Measurements from ENCODE around the gene GNRH2.
"Not testable (repeated sequence)": the region's sequence is repeated elsewhere in the genome, so short reads cannot be mapped to it uniquely, and the experiment has no call there.

Gene GNRH2, protein sequence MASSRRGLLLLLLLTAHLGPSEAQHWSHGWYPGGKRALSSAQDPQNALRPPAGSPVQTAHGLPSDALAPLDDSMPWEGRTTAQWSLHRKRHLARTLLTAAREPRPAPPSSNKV

DNA sequence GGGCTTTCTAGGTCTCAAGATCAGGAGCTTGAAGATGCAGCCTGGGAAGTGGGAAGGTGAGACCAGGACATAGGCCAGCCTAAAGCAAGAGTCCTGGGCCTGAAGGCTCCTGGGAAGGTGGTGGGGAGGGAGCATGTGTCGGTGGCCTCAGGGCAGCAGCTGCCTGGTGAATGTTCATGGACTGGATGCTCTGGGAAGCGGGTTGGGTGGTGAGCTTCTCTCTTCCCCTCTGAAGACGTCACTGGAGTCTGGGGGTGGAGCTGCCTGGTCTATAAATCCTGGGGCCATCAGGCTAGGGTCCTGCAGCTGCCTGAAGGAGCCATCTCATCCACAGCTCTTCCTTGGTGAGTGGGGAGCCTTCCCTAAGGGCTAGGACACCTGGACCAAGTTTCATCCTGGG lies at the start of gene GNRH2:
Gene GNRH2, plus strand, starts transcription at position 301 of the 400 bp plus-strand sequence. CDS start 793 bp downstream, outside the sequence.
- no peak for DNase-seq (ENCODE audit: low read depth)

DNA sequence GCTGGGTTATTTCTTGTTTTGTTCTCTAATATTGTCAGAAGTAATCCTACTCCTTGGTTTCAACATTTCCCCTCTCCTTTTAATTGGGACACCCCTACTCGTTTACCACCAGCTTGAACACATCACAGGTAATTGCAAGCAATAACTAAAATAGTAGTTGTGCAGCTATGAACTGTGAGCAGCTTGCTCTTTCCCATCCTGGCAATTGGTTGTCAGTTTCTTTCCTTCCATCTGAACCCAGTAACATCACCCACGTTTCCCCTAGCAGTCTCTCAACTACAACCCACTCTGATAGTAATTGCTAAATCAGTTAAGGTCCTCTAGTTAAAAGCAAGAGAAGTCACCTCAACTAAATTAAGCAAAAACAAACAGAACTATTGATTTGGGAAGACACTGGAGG lies 47.6 kb upstream of the GNRH2 start:
- DNase-seq (ENCODE audit: low read depth), result no peak

DNA sequence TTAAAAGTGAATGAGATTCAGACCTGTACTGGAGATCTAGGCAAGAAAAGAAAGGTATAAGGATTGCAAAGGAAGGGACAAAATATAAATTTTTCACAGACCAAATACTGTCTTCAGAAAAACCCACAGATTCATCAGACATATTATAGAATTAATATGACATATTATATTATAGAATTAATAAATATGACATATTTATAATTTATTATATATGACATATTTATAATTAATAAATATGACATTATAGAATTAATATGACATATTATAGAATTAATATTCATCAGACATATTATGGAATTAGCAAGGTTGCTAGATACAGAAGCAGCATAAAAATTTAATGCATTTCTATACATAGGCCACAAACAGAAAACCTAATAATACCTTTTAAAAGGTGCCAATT lies 44.7 kb upstream of the GNRH2 start:
- no peak for DNase-seq (ENCODE audit: low read depth)

DNA sequence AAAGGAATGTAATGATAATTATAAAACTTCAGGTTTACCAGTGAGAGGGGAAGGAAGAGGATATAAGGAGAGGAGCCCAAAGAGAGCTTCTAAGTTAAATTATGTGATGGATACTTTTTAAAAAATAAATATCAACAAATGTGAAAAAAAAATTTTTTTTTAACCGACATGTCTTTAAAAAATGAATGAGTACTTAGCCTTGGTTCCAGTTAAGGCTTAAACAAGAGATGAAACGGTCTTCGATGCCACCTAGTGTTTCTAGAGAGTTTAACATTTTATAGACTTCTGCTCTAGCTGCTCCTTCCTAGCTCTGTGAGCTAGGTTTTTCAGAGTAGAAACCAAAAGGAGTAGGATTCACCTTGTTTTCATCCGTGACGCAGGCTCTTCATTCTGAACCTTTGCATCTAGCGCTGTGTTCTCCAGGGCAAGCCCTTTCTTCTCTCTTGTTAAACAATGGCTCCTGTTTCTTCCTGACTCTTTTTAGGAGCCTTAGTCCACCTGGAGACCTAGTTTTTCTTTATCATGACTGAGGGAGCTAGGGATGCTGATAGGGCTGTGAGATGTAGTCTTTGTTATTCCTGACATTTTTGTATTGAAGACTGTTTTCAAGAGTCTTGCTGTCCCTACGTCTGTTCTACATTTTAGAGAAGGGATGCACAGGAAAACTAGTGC lies 42.4 kb upstream of the GNRH2 start:
- DNase-seq (ENCODE audit: low read depth), result no peak

DNA sequence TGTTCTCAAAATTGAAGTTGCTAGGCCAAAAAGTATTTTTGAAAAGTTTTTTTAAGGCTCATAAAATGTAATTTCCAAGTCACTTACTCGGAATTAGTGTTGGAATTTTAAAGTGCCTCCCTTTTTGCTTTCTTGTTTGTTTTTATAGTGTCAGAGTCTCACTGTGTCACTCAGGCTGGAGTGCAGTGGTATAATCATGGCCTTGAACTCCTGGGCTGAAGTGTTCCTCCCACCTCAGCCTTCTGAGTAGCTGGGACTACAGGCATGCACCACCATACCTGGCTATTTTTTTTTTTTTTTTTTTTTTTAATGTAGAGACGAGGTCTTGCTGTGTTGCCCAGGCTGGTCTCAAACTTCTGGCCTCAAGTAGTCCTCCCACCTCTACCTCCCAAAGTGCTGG lies 40.0 kb upstream of the GNRH2 start:
- no peak for DNase-seq (ENCODE audit: low read depth)

DNA sequence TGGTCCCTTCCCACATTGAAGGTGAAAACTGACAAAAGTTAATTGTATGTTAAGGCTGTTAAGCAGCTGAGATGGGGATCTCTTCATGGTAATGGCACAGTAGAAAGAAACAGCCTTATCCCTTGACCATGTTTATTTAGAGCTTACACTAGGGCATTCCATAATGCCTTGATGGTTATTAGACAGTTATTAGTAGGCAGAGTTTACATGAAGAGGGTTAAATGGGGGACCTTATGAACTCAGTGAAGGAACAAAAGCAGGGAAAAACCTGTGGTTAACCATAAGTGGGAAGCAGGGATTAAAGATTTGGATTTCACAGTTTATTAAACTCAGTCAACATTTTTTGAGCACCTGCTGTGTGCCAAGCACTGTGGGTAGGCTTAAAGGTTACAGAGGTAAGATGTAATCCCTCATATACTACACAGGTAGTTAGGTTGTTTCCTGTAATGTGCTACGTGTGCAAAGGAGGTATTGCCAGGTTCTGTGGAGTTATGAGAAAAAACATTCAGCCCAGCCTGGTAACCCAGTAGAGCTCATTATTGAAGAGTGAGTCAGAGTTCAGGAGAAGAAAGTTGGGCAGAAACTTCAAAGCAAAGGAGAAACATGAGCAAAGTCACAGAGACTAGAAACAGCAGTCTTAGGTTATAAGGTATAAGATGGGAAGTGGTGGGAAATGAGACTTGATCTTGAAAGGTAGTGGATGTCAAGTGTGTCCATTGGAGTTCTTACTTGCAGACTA lies 32.3 kb upstream of the GNRH2 start:
- no peak for DNase-seq (ENCODE audit: low read depth)

DNA sequence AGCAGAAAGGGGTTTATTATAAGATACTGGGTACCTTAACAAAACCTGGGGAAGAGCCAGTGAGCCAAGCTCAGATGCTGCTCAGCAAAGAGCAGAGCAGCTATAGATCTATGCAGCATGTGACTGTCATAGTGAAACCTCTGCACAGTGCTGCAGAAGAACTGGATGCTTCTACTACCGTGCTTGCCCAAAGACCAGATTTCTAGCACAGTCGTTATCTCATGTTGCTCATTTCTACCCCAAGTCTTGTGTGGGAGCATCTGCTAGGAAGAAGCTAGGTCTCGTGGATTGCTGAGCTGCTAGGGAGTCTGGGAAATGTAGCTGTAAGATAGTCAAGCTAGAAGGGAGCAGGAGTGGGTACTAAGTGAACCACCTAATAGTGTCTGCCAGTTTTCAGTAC lies 31.7 kb upstream of the GNRH2 start:
- DNase-seq (ENCODE audit: low read depth), result no peak

DNA sequence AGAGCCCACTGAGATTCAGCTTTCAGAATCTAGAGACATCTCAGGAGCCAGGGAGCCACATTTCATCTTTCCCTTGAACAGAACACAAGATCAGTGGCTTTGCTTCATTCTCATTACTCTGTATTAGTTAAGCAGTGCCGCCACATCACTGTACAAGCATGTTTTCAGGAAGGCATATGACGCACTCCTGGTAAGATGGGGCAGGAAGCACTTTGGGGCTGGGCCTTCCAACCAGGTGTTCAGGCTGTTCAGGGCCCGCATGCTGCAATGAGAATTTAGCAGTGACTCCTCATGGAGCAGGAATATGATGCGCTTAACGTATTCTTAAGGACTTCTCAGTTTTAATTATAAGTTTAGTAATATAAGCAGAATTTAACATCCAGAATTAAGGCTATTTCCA lies 29.7 kb upstream of the GNRH2 start:
- DNase-seq (ENCODE audit: low read depth), result no peak

DNA sequence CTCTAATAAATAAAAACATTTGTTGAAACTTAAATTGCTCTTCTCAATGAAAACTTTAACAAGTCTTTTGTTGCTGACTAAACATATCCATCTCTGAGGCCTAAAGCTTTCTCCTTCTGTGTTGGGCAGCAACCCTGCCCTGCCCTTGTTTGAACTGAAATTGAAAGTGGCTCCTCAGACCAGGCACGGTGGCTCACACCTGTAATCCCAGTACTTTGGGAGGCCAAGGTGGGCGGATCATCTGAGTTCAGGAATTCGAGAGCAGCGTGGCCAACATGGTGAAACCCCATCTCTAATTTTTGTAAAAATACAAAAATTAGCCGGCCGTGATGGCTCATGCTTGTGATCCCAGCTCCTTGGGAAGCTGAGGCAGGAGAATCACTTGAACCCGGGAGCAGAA lies 29.2 kb upstream of the GNRH2 start:
- no peak for DNase-seq (ENCODE audit: low read depth)

DNA sequence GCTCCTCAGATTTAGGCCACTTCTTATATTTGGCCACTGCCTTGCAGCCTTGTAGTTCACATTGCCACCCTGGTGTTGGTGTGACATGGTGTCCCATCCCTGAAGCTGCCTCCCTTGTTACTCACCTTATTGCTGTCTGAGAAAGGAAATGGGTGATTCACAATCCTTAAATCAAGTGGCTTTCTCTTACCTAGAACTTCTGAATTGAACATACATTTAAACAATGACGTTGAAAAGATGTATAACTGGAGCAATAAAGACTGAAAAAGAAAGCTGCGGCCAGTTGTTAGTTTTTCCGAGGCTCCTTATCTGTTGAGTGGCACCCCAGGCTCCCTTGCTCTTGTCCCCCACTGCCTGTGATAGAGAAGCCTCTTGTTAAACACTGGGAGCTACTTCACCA lies 28.8 kb upstream of the GNRH2 start:
- DNase-seq (ENCODE audit: low read depth), result no peak

DNA sequence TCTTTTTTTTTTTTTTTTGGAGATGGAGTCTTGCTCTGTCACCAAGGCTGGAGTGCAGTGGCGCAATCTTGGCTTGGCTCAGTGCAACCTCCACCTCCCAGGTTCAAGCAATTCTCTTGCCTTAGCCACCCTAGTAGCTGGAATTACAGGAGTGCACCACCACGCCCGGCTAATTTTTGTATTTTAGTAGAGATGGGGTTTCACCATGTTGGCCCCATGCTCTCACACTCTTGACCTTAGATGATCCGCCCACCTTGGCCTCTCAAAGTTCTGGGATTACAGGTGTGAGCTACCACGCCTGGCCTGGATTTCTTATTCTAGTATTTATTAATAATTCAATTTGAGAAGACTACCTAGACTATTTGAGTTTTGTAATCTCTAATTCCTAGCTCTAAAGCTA lies 28.1 kb upstream of the GNRH2 start:
- DNase-seq (ENCODE audit: low read depth), result not testable (repeated sequence)

DNA sequence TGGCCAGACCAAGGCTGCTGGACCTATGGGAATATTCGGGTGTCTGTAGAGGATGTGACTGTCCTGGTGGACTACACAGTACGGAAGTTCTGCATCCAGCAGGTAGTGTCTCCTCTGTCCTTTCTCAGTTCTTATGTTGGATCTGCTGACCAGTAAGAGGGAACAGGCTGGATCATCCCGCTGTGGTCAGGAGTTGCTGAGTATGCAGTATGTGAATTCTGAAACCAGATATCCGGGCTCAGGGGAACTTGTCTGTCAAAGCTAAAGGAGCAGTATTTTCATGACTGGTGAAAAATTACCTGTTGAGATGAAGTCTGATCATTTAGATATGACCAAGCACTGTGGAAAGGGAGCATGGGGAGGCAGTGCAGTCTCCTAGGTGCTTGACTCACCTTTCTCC lies 22.1 kb upstream of the GNRH2 start:
- no peak for DNase-seq (ENCODE audit: low read depth)

DNA sequence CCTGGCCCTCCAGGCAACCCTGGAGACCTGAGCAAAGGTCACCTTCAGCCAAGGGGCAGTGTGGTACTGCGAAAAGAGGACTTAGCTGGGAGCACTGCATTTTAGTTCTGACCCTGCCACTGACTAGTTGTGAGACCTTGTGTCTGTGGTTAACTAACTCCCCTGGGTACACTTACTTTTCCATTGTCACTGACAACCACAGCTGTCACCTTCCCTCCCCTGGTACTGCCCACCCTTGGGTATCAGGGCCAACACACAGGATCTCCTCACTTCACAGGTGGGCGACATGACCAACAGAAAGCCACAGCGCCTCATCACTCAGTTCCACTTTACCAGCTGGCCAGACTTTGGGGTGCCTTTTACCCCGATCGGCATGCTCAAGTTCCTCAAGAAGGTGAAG lies 21.6 kb upstream of the GNRH2 start:
- no peak for DNase-seq (ENCODE audit: low read depth)

DNA sequence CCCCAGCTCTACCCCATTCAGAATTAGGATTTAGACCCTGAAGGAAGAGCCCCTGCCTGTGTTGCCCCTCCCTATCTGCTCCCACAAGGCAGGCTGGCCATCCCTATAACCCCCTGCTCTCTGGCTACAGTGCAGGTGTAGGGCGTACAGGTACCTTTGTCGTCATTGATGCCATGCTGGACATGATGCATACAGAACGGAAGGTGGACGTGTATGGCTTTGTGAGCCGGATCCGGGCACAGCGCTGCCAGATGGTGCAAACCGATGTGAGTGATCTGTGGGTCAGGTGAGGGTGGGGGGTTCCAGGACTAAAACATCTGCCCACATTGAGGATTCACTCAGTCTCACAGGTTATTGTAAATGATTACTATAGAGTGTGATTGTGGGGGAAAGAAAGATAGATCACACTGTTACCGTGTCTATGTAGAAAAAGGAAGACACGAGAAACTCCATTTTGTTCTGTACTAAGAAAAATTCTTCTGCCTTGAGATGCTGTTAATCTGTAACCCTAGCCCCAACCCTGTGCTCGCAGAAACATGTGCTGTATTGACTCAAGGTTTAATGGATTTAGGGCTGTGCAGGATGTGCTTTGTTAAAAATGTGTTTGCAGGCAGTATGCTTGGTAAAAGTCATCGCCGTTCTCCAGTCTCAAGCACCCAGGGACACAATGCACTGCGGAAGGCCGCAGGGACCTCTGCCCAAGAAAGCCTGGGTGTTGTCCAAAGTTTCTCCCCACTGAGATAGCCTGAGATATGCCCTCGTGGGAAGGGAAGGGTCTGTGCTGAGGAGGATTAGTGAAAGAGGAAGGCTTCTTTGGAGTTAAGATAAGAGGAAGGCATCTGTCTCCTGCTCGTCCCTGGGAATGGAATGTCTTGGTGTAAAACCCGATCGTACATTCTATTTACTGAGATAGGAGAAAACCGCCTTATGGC lies 20.6 kb upstream of the GNRH2 start:
- not testable (repeated sequence) for DNase-seq (ENCODE audit: low read depth)

DNA sequence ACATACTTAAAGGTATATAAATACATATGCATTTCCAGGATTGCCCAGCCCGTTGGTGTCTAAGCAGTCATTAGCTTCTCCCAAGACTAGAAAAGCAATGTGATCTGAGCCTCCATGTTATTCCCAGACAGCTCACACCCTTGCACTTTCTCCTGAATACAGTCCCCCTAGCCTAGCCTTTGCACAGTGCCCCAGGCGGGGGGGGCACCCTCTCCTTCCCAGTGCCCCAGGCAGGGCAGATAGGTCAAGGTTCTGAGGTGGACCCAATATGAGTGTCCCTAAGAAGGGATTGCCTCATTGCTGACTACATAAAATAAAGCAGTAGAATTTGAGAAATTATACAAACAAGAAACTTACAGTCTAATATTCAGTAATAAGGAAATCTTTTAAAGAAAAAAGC lies 15.4 kb upstream of the GNRH2 start:
- DNase-seq (ENCODE audit: low read depth), result no peak

DNA sequence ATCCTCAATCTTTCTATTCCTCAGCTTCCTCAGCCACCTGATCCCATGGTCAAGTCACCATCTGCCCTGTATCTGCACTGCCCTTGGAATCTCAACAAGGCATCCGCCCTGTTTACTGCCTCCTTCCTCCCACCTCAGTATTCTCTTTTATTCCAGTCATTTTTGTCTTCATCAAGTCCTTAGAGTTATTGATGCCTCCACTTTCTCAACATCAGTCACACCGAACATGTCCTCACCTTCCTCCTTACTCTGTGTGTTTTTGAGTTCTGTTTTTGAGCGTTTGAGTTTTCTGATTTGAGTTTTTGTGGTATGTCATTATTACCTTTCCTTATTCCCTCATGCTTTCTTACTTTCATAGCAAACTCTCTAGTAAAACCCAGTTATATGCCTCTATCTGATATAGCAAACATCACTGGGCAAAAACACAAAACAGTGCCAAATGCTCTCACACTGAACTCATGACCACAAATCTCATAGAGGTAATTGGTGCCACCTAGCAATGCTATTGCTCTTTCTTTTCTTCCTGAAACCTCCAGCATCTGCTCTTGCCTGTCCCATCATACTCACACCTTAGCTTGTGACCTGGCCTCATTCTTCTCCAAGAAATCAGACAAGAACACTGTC lies 11.8 kb upstream of the GNRH2 start:
- no peak for DNase-seq (ENCODE audit: low read depth)

DNA sequence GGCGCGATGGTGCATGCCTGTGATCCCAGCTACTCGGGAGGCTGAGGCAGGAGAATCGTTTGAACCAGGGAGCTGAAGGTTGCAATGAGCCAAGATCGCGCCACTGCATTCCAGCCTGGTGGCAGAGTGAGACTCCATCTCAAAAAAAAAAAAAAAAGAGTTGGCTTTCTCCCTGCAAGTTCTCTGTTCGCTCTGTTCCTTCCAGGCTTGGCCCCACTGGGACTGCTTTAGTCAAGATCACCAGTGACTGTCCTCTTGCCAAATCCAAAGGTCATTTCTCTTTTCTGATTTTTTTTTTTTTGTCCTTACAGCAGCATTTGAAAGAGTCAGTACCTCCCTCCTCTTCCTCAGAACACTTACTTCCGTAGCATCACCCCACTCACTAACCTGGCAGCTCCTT lies 10.8 kb upstream of the GNRH2 start:
- DNase-seq (ENCODE audit: low read depth), result no peak

DNA sequence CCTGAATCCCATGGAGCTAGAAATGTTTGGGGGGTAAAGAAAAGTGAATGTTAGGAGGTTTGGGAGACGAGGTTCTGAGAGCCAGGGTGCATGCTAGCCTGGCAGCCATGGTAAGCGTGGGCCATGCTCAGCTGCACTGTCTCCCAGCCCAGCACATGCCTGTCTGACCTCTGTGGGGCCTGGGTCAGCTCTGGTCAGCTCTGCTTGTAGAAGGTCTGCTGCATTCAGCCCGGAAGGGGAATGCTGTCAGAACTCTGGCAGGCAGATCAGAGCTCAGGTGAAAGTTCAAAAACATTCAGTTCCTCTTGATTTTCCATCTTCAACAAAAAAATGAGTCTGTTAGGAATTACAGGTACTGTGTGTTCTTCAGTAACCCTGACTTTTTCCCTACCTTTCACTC lies 5.8 kb upstream of the GNRH2 start:
- no peak for DNase-seq (ENCODE audit: low read depth)

DNA sequence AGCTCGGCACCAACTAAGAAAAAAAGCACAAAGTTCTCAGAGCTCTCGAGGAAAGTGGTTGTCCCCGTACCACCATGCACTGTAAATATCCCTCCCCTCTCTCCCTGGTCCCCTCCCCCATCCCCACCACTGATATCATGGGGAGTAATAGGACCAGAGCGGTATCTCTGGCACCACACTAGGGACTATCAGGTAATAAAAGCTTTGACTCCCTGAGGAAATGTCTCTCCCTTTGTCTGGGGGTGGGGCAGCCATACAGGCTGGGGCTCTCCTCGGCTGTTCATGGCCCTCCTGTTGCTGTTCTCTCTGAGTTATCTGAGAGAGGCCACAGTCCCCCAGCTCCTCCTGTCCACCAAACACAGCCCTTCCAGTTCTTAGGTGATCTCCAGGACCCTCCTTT lies 5.0 kb upstream of the GNRH2 start:
- no peak for DNase-seq (ENCODE audit: low read depth)

DNA sequence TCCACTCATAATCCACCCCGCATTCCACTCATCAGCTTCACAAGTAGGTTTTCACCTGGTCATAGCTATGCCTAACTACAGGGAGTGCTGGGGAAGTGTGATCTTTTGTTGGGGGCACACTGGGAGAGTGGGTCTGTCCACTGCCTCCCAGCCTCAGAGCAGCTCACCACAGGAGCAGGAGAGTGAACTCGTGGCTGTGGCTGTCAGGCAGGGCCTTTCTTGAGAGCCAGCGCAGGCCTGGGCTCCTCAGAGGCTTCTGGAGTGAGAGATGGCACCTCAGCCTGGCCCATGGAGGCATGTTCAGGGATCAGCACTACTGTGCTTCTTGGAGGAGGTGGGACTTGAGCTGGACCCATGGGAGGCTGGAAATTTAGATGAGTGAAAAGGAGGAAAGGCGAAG lies 4.0 kb upstream of the GNRH2 start:
- DNase-seq (ENCODE audit: low read depth), result no peak

DNA sequence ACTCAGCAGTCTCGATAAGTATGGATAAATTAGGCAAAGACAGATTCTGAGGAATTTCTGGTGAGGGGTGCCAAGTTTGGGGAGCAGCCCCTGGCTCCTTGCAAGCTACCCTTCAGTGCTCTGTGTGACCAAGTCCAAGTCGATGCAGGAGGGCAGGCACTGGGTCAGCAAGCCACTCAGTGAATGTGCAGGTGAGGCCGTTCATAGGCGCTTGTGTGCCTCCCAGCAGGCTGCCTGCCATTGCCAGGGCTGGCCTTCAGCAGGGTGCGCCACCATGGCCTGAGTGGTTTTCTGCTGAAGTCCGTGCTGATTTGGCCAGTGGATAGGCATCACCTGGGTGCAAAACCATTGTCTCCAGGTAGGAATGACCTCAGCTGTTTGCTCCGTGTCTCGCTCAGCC lies 3.3 kb upstream of the GNRH2 start:
- DNase-seq (ENCODE audit: low read depth), result no peak

DNA sequence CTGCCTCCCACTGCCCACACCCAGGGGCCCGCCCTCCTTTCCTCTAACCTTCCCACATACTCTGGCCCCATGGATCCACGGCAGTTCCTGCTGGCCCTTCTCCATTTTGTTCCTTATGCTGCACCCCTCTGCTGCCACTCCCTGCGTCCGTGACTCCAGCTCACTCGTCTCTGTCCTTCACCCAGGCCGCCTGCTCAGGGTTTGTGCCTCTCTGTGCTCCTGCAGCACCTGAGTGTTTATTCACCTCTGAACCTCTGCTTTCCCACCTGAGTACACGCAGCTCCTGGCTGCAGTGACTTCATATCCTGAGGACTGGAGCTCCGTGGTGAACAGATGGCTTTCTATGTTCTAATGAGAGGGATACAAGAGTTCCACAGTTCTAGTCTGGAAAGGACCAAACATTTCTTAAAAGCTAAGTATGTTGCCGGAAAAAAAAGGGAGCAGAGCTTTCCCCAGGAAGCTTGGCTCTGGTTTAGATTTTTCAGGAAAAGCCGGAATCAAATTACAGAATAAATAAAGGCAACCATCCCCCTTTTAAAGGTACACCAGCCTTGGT lies 1.5 kb upstream of the GNRH2 start:
- no peak for DNase-seq (ENCODE audit: low read depth)
